ENCODE results near the gene EXT2. TPM values are rescaled to one million over a fixed set of nuclear protein-coding genes. Genes with fewer than 3 reads are reported as not detected.

The EXT2 gene
- total RNA-seq, 4 donors from 2014 or later, result 20.4 to 24.8 (median 23.1) TPM

- no peak overlapping the region for H3K4me3 ChIP-seq
- in situ Hi-C loops (cut with MboI; ENCODE audit: low sequenced_read_pairs in 4 of 4) (no loop called here), intact Hi-C loops (cut with DNase I; ENCODE audit: low total_unique reads) (no loop called here)
- ATAC-seq (no peak), DNase-seq (no peak)
- no peak overlapping the region for H3K27ac ChIP-seq
- no peaks in the 10 kb centered on the region for H3K27me3 ChIP-seq
- no peaks in the 10 kb centered on the region for H3K9me3 ChIP-seq
- no peaks in the 10 kb centered on the region for H3K36me3 ChIP-seq
- TF ChIP-seq POLR2A (IDR thresholded peaks at IDR 0.05) (no peak), CTCF (IDR thresholded peaks at IDR 0.05 in 4 of 5, conservative IDR thresholded peaks at IDR 0.05 in 1 of 5) (no peak)
- H3K4me1 ChIP-seq, result peaks cover 3 to 5% of the 10 kb centered on the region in 2 donors
Observed at GRCh38 chr11:44219830-44220796, 124.6 kb downstream of the EXT2 start.

DNA sequence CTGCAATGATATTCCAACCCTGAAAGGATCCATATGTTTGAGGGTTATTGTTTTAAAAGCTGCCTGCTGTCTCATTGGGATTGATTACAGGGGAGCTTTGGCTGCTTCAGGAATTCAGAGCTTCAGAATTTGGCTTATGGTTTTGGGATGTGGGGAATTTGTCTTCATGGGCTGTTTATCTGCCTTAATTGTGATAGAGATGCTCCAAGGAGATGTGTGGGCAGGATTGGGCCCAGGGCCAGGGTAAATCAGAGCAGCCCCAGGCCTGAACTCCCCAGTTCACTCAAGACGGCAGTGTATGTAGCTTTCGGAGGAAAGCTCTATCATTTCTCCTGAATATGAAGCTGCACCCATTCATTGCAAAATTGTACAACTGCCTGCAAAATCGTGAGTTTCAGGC, 126.0 kb downstream of the EXT2 start:
- no peaks in the 10 kb centered on the region for H3K36me3 ChIP-seq
- TF ChIP-seq POLR2A (IDR thresholded peaks at IDR 0.05) (no peak), CTCF (IDR thresholded peaks at IDR 0.05 in 4 of 5, conservative IDR thresholded peaks at IDR 0.05 in 1 of 5) (no peak)
- no peaks in the 10 kb centered on the region for H3K27me3 ChIP-seq
- intact Hi-C loops (cut with DNase I; ENCODE audit: low total_unique reads) (no loop called here), in situ Hi-C loops (cut with MboI; ENCODE audit: low sequenced_read_pairs in 4 of 4) (no loop called here)
- H3K4me3 ChIP-seq, result no peak overlapping the region
- ATAC-seq (no peak), DNase-seq (no peak)
- no peaks in the 10 kb centered on the region for H3K9me3 ChIP-seq
- H3K27ac ChIP-seq, result no peak overlapping the region
- peaks cover 9 to 18% of the 10 kb centered on the region in 2 donors for H3K4me1 ChIP-seq

DNA sequence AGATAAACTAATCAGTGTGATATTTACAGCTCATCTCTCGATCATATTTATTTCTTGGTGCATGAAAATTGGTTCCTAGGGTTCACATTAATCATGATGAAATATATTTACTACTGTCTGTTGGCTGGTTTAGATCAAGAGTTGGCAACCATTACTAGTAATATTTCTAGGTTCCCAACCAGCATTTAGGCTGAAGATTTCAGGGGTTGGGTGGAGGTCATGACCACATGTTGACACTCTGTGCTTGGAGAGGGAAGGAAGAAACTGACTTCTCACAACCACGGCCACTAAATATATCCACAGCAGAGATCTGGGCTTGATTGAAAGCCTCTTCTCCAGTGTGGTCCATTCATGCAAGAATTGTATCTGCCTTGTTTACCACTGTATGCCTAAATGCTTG, 126.5 kb downstream of the EXT2 start:
- ATAC-seq (no peak), DNase-seq (no peak)
- peaks cover 9 to 23% of the 10 kb centered on the region in 2 donors for H3K4me1 ChIP-seq
- H3K27ac ChIP-seq, result no peak overlapping the region
- H3K36me3 ChIP-seq, result no peaks in the 10 kb centered on the region
- in situ Hi-C loops (cut with MboI; ENCODE audit: low sequenced_read_pairs in 4 of 4), result no loop called here
- H3K27me3 ChIP-seq, result no peaks in the 10 kb centered on the region
- no peak overlapping the region for H3K4me3 ChIP-seq
- no peaks in the 10 kb centered on the region for H3K9me3 ChIP-seq
- intact Hi-C loops (cut with DNase I; ENCODE audit: low total_unique reads), result no loop called here
- TF ChIP-seq POLR2A (IDR thresholded peaks at IDR 0.05) (no peak), CTCF (IDR thresholded peaks at IDR 0.05 in 4 of 5, conservative IDR thresholded peaks at IDR 0.05 in 1 of 5) (no peak)

DNA sequence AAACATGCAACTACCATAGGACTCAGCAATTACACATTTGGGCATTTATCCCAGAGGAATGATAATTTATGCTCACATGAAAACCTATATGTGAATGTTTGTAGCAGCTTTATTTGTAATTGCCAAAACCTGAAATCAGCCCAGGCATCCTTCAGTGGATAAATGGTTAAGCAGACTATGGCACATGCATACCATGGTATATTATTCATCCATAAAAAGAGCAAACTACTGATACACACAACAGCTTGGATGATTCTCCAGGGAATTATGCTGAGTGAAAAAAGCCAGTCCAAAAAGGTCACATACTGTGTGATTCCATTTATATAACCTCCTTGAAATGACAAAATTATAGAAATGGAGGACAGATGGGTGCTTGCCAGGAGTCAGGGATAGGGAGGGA, 127.8 kb downstream of the EXT2 start:
- intact Hi-C loops (cut with DNase I; ENCODE audit: low total_unique reads), result no loop called here
- in situ Hi-C loops (cut with MboI; ENCODE audit: low sequenced_read_pairs in 4 of 4), result no loop called here
- peaks cover 6 to 25% of the 10 kb centered on the region in 2 donors for H3K4me1 ChIP-seq
- DNase-seq, result no peak
- no peak overlapping the region for H3K27ac ChIP-seq
- H3K27me3 ChIP-seq, result no peaks in the 10 kb centered on the region
- no peak for TF ChIP-seq CTCF (IDR thresholded peaks at IDR 0.05 in 4 of 5, conservative IDR thresholded peaks at IDR 0.05 in 1 of 5)
- TF ChIP-seq POLR2A (IDR thresholded peaks at IDR 0.05), result no peak
- H3K4me3 ChIP-seq, result no peak overlapping the region
- H3K9me3 ChIP-seq, result no peaks in the 10 kb centered on the region
- no peak for ATAC-seq
- no peaks in the 10 kb centered on the region for H3K36me3 ChIP-seq
